ENCODE measurements around the gene MEPCE.

The MEPCE gene

GRCh38 chr7:100407285-100408180, 22.1 kb upstream of the MEPCE start:
- peak; percentile 78 for DNase-seq

GRCh38 chr7:100411101-100411500, 18.5 kb upstream of the MEPCE start:
- no peak for DNase-seq

GRCh38 chr7:100413346-100413745, 16.3 kb upstream of the MEPCE start:
- no peak for DNase-seq

- no peak for DNase-seq
Observed at GRCh38 chr7:100413889-100414288, 15.7 kb upstream of the MEPCE start.

GRCh38 chr7:100415448-100415847, 14.2 kb upstream of the MEPCE start:
- DNase-seq = no peak

- DNase-seq = no peak
Observed at GRCh38 chr7:100418930-100419659, 10.5 kb upstream of the MEPCE start.

GRCh38 chr7:100419660-100420226, 9.9 kb upstream of the MEPCE start:
- no peak for DNase-seq

- DNase-seq = no peak
Observed at GRCh38 chr7:100423315-100423714, 6.3 kb upstream of the MEPCE start.

- no peak for DNase-seq
Observed at GRCh38 chr7:100425347-100425746, 4.3 kb upstream of the MEPCE start.

GRCh38 chr7:100426516-100426915, 3.1 kb upstream of the MEPCE start:
- no peak for DNase-seq

GRCh38 chr7:100427762-100428198, 1.9 kb upstream of the MEPCE start:
- no peak for DNase-seq

- peak; percentile 98 for DNase-seq
Observed at GRCh38 chr7:100428199-100428966, 1.2 kb upstream of the MEPCE start, which contains the start of gene ZCWPW1. TSS of gene ZCWPW1 (minus strand) at chr7:100428703. CDS start at chr7:100420649, 8,054 bp downstream.

- peak; percentile 100 for DNase-seq
Observed at GRCh38 chr7:100428967-100429636, 529 bp upstream of the MEPCE start.

GRCh38 chr7:100430493-100431285, 1.1 kb downstream of the MEPCE start:
- DNase-seq = peak; percentile 52

- no peak for DNase-seq
Observed at GRCh38 chr7:100431286-100431735, 1.7 kb downstream of the MEPCE start.

- DNase-seq = no peak
Observed at GRCh38 chr7:100432053-100432452, 2.4 kb downstream of the MEPCE start.

- no peak for DNase-seq
Observed at GRCh38 chr7:100432621-100433275, 3.1 kb downstream of the MEPCE start.

- no peak for DNase-seq
Observed at GRCh38 chr7:100433276-100433591, 3.6 kb downstream of the MEPCE start.

- no peak for DNase-seq
Observed at GRCh38 chr7:100433592-100434296, 4.1 kb downstream of the MEPCE start.

All from CD4-positive, alpha-beta T cell treated with Interleukin-10 for 1 hour (primary cell).